Measurements from ENCODE around the gene TOM1. TPM values are rescaled to one million over a fixed set of nuclear protein-coding genes. Genes with fewer than 3 reads are reported as not detected.
A peak's percentile ranks its signal among the peaks of the same experiment; 100 is the strongest.

The TOM1 gene
- total RNA-seq, 1 donor from 2014 or later: 19.0 TPM

GRCh38 chr22:35333220-35333619 is 33.5 kb downstream of the TOM1 start:
- no peak overlapping the region for H3K4me3 Mint-ChIP-seq
- DNase-seq (ENCODE audit: low spot score): no peak
- H3K9me3 Mint-ChIP-seq: no peaks in the 10 kb centered on the region
- H3K27me3 Mint-ChIP-seq (ENCODE audit: insufficient read depth): no peaks in the 10 kb centered on the region
- intact Hi-C loops (cut with micrococcal nuclease): no loop called here
- peaks cover 25% of the 10 kb centered on the region for H3K36me3 Mint-ChIP-seq (ENCODE audit: low read depth)
- H3K27ac Mint-ChIP-seq: no peak overlapping the region
- peaks cover 37% of the 10 kb centered on the region for H3K4me1 Mint-ChIP-seq (ENCODE audit: low read depth)

- H3K36me3 Mint-ChIP-seq (ENCODE audit: low read depth): peaks cover 25% of the 10 kb centered on the region
Measured at GRCh38 chr22:35334004-35334403, 34.3 kb downstream of the TOM1 start.

GRCh38 chr22:35335468-35335867 is 35.8 kb downstream of the TOM1 start:
- Mint-ChIP-seq H3K4me3 (no peak overlapping the region), H3K9me3 (no peaks in the 10 kb centered on the region), H3K27me3 (ENCODE audit: insufficient read depth) (no peaks in the 10 kb centered on the region), H3K36me3 (ENCODE audit: low read depth) (peaks cover 24% of the 10 kb centered on the region), H3K4me1 (ENCODE audit: low read depth) (peaks cover 25% of the 10 kb centered on the region), H3K27ac (peak overlapping the region; percentile 84)
- no peak for DNase-seq (ENCODE audit: low spot score)
- intact Hi-C loops (cut with micrococcal nuclease): no loop called here

More at GRCh38 chr22:35334004-35334403, 34.3 kb downstream of the TOM1 start:
- no peak for DNase-seq (ENCODE audit: low spot score)
- Mint-ChIP-seq H3K4me3 (no peak overlapping the region), H3K4me1 (ENCODE audit: low read depth) (peaks cover 36% of the 10 kb centered on the region), H3K27me3 (ENCODE audit: insufficient read depth) (no peaks in the 10 kb centered on the region), H3K27ac (peak overlapping the region; percentile 50), H3K9me3 (no peaks in the 10 kb centered on the region)
- intact Hi-C loops (cut with micrococcal nuclease): no loop called here

GRCh38 chr22:35335936-35336781 is 36.5 kb downstream of the TOM1 start:
- intact Hi-C loops (cut with micrococcal nuclease): no loop called here
- Mint-ChIP-seq H3K4me3 (no peak overlapping the region), H3K36me3 (ENCODE audit: low read depth) (peaks cover 23% of the 10 kb centered on the region), H3K4me1 (ENCODE audit: low read depth) (peaks cover 21% of the 10 kb centered on the region), H3K9me3 (no peaks in the 10 kb centered on the region), H3K27ac (peak overlapping the region; percentile 84), H3K27me3 (ENCODE audit: insufficient read depth) (no peaks in the 10 kb centered on the region)
- DNase-seq (ENCODE audit: low spot score): no peak

GRCh38 chr22:35337932-35338331 is 38.2 kb downstream of the TOM1 start:
- H3K4me1 Mint-ChIP-seq (ENCODE audit: low read depth): peaks cover 21% of the 10 kb centered on the region
- no peaks in the 10 kb centered on the region for H3K9me3 Mint-ChIP-seq
- no peaks in the 10 kb centered on the region for H3K27me3 Mint-ChIP-seq (ENCODE audit: insufficient read depth)
- H3K36me3 Mint-ChIP-seq (ENCODE audit: low read depth): peaks cover 13% of the 10 kb centered on the region
- intact Hi-C loops (cut with micrococcal nuclease): no loop called here
- no peak for DNase-seq (ENCODE audit: low spot score)
- no peak overlapping the region for H3K27ac Mint-ChIP-seq
- H3K4me3 Mint-ChIP-seq: no peak overlapping the region

- no peak overlapping the region for H3K4me3 Mint-ChIP-seq
- intact Hi-C loops (cut with micrococcal nuclease): no loop called here
Measured at GRCh38 chr22:35341090-35341874, 41.6 kb downstream of the TOM1 start.

GRCh38 chr22:35342390-35342789 is 42.7 kb downstream of the TOM1 start:
- no peaks in the 10 kb centered on the region for H3K27me3 Mint-ChIP-seq (ENCODE audit: insufficient read depth)
- intact Hi-C loops (cut with micrococcal nuclease): no loop called here
- no peaks in the 10 kb centered on the region for H3K4me1 Mint-ChIP-seq (ENCODE audit: low read depth)
- H3K9me3 Mint-ChIP-seq: no peaks in the 10 kb centered on the region
- H3K36me3 Mint-ChIP-seq (ENCODE audit: low read depth): peaks cover 11% of the 10 kb centered on the region
- no peak overlapping the region for H3K4me3 Mint-ChIP-seq
- DNase-seq (ENCODE audit: low spot score): no peak
- no peak overlapping the region for H3K27ac Mint-ChIP-seq

More at GRCh38 chr22:35341090-35341874, 41.6 kb downstream of the TOM1 start:
- Mint-ChIP-seq H3K4me1 (ENCODE audit: low read depth) (peaks cover 1% of the 10 kb centered on the region), H3K27ac (peak overlapping the region; percentile 70), H3K9me3 (no peaks in the 10 kb centered on the region), H3K27me3 (ENCODE audit: insufficient read depth) (no peaks in the 10 kb centered on the region), H3K36me3 (ENCODE audit: low read depth) (peaks cover 11% of the 10 kb centered on the region)
- no peak for DNase-seq (ENCODE audit: low spot score)

- H3K27me3 Mint-ChIP-seq (ENCODE audit: insufficient read depth): no peaks in the 10 kb centered on the region
- H3K27ac Mint-ChIP-seq: no peak overlapping the region
- no peak for DNase-seq (ENCODE audit: low spot score)
- intact Hi-C loops (cut with micrococcal nuclease): no loop called here
- H3K36me3 Mint-ChIP-seq (ENCODE audit: low read depth): peaks cover 11% of the 10 kb centered on the region
- H3K9me3 Mint-ChIP-seq: no peaks in the 10 kb centered on the region
- no peaks in the 10 kb centered on the region for H3K4me1 Mint-ChIP-seq (ENCODE audit: low read depth)
- no peak overlapping the region for H3K4me3 Mint-ChIP-seq
Measured at GRCh38 chr22:35343664-35344550, 44.2 kb downstream of the TOM1 start.

- H3K27ac Mint-ChIP-seq: no peak overlapping the region
- intact Hi-C loops (cut with micrococcal nuclease): no loop called here
- peaks cover 8% of the 10 kb centered on the region for H3K36me3 Mint-ChIP-seq (ENCODE audit: low read depth)
- H3K27me3 Mint-ChIP-seq (ENCODE audit: insufficient read depth): no peaks in the 10 kb centered on the region
- DNase-seq (ENCODE audit: low spot score): no peak
- no peak overlapping the region for H3K4me3 Mint-ChIP-seq
- no peaks in the 10 kb centered on the region for H3K4me1 Mint-ChIP-seq (ENCODE audit: low read depth)
- no peaks in the 10 kb centered on the region for H3K9me3 Mint-ChIP-seq
Measured at GRCh38 chr22:35344956-35345690, 45.4 kb downstream of the TOM1 start.

- H3K27ac Mint-ChIP-seq: no peak overlapping the region
- H3K9me3 Mint-ChIP-seq: no peaks in the 10 kb centered on the region
- no peak for DNase-seq (ENCODE audit: low spot score)
- peaks cover 8% of the 10 kb centered on the region for H3K4me1 Mint-ChIP-seq (ENCODE audit: low read depth)
- H3K36me3 Mint-ChIP-seq (ENCODE audit: low read depth): peaks cover 5% of the 10 kb centered on the region
- H3K27me3 Mint-ChIP-seq (ENCODE audit: insufficient read depth): no peaks in the 10 kb centered on the region
- intact Hi-C loops (cut with micrococcal nuclease): no loop called here
- H3K4me3 Mint-ChIP-seq: no peak overlapping the region
Measured at GRCh38 chr22:35345808-35346505, 46.3 kb downstream of the TOM1 start.

GRCh38 chr22:35346596-35347220 is 47.0 kb downstream of the TOM1 start:
- H3K4me3 Mint-ChIP-seq: no peak overlapping the region
- H3K4me1 Mint-ChIP-seq (ENCODE audit: low read depth): peaks cover 15% of the 10 kb centered on the region
- peaks cover 4% of the 10 kb centered on the region for H3K36me3 Mint-ChIP-seq (ENCODE audit: low read depth)
- H3K27me3 Mint-ChIP-seq (ENCODE audit: insufficient read depth): no peaks in the 10 kb centered on the region
- H3K9me3 Mint-ChIP-seq: no peaks in the 10 kb centered on the region
- intact Hi-C loops (cut with micrococcal nuclease): no loop called here
- DNase-seq (ENCODE audit: low spot score): no peak
- H3K27ac Mint-ChIP-seq: no peak overlapping the region

Data from activated T-helper 1 cell treated with anti-CD3 and anti-CD28 coated beads, Interleukin-12 subunit alpha, Interleukin-12 subunit beta, Interleukin-2, Interleukin-4 antibody, amounts not matched to agents 30 ng/mL and 10 ng/mL and 1 ng/mL, durations not matched to agents 14 hours and 24 hours and 36 hours (primary cell).